ENCODE data around the gene STK39.
"Not testable (repeated sequence)": the region's sequence is repeated elsewhere in the genome, so short reads cannot be mapped to it uniquely, and the experiment has no call there.

The STK39 gene

DNA sequence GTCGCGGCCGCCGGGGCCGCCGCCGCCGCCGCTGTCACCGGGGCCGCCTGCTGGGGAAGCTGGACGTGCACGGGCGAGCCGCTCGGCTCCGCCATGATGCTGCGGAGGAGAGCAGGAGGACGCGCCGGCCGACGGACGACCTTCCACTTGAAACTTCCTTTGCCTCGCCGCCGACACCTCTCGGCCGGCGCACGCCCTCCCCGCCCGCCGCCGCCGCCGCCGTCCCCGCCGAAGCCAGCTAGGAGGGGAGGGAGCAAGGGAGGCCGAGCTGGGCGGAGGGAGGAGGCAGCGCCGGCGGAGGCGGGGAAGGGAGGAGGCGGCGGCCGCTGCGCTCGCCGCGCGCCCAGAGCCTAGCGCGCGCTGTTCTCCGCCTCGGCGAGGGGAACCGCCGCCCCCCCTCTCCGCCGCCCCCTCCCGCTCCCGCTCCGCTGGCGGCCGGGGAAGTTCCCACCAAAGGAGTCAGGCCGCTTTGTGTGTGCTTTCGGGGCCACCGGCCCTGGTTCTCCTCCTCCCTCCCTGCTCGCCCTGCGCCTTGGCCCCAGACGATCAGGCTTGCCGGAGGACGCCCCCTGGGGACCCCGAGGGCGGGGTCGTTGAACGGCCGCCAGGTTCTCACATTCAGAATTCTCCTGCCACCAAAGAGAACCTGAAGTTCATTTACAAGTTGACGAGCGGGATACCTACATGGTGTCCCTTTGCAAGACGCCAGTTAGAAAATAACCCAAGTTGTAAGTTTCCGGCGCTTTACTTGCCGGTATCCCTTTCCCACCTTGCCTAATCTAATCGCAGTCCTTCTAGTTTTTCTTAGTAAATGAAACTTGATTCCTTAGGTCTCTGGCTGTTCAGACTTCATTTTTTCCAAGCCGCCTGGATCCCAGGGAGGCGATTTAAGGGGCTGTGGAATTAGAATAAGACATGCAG lies at the start of gene STK39:
STK39 (minus strand) TSS at position 255 of the 921 bp plus-strand sequence; CDS start at position 95, 160 bp downstream.
- DNase-seq (ENCODE audit: low spot score) = peak; percentile 88

DNA sequence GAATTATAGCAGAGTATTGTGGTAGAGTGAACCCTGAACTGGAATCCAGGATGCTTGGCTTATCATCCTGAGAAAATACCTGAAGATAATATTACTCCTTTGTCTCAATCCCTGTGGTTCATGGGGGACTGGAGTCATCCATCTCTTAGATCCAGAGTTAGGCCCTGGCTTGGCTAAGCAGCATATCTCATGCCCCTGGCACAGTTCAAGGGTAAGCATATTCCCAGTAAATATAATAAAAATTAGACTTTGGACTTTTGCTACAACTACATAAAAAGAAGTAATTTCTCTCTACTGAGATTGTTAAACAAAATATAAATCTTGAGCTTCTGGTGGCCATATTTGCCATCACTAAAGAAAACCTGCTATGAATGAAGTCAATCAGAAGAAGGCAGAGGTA lies 47.7 kb upstream of the STK39 start:
- no peak for DNase-seq (ENCODE audit: low spot score)

DNA sequence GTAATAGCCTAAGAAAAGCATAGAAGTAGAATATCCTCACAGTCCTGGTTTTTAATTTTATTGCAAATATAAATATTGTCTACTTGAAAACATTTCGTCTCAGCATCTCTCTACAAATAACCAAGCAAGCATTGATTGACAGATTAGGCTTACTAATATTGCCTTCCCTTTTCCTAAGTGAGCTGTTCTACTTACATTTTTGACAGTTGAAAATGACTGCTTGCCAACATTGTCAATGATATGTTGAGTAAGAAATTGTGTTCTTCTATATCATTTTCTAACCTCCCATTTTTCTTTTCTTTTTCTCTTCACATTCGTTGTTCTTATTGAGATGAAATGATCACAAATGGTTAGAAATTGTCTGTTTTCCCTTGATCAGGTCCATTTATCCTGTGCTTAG lies 47.0 kb upstream of the STK39 start:
- DNase-seq (ENCODE audit: low spot score) = no peak

DNA sequence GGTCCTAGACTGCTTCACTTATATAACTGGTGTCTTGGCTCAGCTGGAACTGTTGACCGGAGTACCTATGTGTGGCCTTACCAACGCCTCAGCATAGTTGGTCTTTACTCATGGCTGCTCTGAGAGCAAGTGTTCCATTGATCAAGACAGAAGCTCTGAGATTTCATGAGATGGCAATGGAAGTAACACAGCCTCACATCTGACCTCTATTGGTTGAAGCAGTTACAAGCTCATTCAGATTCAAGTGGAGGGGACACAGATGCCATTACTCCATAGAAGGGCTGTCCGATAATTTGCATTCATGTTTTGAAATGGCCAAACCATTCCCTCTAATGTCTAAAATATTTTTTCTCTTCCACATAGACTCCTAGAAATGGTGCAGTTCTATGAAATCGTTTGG lies 46.4 kb upstream of the STK39 start:
- DNase-seq (ENCODE audit: low spot score) = no peak

DNA sequence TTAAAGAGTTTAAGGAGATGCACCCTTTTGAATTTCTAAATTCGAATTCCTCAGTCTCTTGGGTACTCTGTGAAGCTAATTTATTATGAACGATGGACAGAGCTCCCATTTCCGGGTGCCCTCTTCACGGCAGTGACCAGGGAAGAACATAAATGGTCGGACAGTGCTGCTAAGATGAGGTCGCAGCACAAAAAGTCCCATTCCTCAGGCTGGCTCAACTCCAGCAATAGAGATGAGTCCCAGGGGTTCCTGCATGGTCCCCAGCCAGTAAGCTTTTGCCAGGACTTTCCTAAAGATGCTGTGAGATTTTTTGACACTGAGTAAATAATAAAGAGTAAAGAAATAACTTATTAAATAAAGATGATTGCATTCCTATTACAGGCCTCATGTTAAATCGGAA lies 43.0 kb upstream of the STK39 start:
- DNase-seq (ENCODE audit: low spot score) = no peak

DNA sequence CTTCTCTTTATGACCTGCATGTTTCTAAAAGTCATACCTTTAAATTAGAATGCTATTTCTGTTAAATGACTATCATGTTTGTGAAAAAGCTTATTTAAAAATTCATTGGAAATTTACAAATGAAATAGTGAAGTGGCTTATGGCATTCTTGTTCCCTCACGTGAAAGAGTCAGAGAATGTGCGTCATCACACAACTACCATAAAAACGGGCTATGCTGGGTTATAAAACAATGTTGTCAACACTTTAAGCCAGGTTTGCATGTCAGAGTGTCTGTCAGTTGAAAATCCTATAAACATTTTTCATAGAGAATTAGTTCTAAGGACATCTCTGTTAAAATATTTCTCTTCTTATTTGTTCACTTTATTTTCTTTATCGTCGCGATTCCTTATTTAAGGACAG lies 42.5 kb upstream of the STK39 start:
- DNase-seq (ENCODE audit: low spot score) = no peak

DNA sequence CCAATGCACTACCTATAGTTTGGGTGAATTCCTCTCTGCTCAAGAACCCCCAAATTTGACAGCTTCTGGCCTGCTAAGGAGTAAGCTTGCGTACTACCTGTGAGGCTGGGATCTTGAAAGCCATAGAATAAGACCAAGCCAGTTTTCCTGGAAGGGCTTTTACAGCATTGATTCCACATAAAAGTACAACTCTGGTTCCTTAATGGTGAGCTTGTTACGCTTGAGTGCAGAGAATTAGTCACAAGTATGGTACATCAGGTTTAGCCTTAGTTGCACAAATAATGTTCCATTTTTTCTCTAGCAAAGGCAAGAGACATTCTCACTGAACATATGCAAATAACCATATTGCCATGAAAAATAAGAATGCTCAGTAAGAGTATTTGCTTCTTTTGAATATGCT lies 39.1 kb upstream of the STK39 start:
- no peak for DNase-seq (ENCODE audit: low spot score)

DNA sequence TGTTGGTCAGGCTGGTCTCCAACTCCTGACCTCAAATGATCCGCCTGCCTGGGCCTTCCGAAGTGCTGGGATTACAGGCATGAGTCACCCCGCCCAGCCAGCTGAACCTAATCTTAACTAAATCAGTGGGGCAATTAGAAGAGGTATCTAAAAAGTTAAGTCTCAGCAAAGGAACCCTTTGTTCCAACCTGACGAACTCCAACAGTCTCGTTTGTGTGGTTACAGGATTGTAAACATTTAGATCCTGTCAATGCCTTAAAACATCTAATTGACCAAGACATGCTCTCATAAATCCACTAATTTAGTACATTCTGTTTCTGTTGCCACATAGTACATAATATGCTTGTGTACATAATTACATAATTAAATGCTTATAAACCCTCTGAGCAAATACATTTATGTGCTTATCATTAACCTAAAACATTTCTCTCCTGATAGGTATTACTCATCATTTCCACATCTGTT lies 31.1 kb upstream of the STK39 start:
- no peak for DNase-seq (ENCODE audit: low spot score)

DNA sequence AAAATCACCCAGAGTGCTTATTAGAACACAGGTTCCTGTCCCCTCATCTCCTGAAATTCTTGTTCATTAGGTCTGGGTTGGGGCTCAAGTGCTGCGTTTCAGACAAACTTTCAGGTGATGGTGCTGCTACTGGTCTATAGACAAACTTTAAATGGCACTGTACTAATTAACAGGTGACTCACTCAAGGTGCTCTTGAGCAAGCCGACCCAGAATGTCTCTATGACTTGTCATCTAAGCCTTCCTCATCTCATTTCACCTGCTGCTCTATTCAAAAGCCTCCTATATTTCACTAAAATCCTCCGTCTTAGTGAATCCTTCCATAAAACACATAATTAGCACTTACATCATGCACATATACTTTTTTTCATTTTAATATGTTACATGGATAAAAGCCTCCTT lies 29.9 kb upstream of the STK39 start:
- DNase-seq (ENCODE audit: low spot score) = no peak

DNA sequence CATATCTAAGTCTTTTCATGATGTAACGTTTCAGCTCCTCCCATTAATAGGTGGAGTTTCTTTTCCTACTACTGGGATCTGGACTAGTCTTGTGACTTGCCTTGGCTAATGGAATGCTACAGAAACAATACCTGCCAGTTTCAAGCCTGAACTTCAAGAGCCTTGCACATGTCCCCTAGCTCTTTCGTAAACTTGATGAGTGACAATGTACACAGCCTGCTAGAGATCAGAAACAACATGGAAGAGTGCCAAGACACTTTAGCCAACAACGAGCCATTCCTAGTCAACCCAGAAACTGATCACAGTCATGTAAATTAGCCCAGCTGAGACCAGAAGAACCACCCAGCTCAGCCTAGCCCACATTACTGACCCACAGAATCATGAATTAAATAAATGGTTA lies 24.8 kb upstream of the STK39 start:
- no peak for DNase-seq (ENCODE audit: low spot score)

DNA sequence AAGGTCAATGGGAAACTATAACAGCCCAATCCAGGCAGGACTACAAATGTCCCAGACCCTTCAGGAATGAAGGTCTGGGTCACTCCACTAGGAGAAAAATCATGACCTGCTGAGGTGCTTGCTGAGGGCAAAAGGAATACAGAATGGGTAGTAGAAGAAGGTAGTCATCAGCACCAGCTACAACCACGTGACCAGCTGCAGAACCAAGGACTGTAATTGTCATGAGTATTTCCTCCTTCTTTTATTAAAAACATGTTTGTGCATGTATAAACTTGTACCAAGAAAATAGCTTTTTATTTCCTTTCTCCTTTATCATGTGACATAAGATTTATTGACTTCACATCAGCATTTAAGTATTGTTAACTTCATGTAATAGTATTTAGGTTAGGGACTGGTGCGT lies 15.5 kb upstream of the STK39 start:
- not testable (repeated sequence) for DNase-seq (ENCODE audit: low spot score)

DNA sequence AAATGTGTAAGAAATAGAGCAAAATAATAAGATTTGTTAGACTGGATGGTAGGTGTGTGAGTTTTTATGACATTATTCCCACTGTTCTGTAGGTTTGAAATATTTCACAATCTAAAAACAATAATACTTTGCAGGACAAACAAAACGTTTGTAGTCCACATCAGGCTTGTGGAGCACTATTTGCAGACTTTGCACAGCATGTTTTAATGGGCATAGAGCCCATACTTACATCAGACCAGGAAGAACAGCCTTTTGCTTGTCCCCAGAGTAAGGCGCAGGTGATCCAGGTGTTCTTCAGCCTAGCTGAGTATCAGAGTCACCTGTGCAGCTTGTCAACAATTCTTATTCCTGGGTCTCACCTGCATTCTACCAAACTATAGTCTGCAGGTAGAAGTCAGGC lies 9.1 kb upstream of the STK39 start:
- no peak for DNase-seq (ENCODE audit: low spot score)

DNA sequence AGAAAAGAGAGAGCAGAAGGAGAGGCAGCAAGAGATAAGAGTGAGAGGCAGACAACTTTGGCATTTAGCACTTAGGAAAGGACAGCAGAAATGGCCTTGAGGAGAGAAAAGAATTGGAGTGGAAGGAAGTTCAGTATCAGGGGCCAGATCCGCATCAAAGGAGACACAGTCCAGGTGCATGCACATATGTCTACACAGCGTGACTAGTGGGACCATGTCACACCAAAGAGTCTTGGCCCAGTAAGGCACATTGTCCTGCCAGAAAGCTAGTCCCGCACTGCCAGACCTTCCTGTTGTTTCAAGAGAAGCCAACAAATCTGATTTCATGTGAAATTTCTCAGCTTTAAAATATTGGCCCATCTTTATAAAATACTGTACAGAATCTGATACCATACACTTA lies 8.5 kb upstream of the STK39 start:
- DNase-seq (ENCODE audit: low spot score) = no peak

DNA sequence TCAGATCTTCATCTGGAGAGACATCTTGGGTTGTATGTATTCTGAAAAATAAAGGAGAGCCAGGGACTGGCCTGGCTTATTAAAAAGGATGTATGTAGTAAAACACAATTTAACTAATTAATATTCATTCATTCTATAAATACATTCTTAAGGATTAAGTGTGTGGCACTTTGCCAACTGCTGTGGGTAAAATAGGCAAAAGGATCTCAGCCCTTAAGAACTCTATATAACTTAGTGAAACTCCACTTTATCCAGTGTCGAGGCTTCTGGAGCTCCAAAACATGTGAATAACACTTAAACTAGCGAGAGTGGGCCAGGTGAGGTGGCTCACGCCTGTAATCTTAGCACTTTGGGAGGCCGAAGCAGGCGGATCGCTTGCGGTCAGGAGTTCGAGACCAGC lies 7.7 kb upstream of the STK39 start:
- no peak for DNase-seq (ENCODE audit: low spot score)

DNA sequence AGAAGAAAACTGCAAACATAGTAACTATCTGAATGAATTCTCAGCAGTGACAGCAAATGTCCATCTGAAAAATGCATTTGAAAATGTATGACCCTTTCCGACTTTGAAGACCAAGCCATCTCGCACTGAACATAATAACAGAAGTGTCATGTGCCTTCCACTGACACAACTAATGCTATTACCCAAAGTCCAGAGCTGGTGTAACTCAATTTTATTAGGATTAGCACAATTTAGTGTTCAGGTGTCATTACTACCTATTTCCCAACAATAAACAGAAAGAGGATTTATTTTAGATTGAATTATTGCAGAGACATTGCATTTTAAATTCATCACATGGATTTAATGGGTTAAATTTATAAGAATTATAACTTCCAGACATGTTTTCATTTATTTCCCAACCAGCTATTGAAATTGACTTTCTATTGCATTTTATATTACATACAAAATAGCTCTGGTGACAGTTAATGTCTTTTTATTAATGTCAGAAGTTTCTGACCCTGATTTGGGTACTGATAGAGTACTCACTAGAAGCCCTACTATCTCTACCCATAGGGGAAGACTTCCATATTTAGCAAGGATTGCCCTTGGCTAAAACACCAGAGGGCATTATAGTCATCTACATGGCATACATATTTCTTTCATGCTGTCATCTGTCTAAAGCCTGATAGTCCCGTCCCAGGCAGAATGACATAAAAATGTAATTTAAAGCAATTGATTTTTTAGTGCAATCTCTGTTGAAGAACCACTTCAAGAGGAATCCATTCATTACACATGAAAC lies 7.0 kb upstream of the STK39 start:
- peak; percentile 50 for DNase-seq (ENCODE audit: low spot score)

DNA sequence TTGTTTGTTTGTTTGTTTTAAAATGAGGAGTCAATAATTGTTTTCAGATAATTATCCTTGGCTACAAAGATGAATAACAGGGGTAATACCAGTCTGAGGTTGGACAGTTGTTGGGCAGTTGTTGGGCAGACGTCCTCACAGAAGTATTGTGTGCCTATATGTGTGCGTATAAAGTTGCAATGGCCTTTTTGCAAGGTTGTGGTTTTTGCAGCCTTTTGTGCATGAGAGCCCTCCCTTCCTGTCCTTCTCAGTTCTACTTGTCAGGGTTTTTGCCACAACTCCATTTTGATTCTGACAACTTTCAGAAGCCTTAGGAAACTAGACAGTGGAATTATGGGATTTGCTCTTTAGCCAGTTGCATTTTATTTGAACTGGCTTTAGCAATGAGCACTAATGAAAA lies 6.0 kb upstream of the STK39 start:
- DNase-seq (ENCODE audit: low spot score) = no peak

DNA sequence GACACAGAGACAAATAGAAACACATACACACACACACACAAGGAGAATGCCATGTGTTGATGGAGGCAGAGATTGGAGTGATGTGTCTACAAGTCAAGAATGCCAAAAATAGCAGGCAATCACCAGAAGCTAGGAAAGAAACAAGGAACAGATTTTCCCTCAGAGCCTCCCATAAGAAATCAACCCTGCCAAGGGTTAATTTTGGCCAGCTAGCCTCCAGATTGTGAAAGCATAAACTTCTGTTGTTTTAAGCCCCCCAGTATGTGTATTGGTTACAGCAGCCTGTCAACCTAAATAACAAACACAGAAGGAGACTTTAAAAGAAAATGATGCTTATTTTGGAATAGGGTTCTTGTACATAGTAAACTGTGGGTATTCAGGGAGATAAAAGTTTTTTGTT lies 5.6 kb upstream of the STK39 start:
- no peak for DNase-seq (ENCODE audit: low spot score)

DNA sequence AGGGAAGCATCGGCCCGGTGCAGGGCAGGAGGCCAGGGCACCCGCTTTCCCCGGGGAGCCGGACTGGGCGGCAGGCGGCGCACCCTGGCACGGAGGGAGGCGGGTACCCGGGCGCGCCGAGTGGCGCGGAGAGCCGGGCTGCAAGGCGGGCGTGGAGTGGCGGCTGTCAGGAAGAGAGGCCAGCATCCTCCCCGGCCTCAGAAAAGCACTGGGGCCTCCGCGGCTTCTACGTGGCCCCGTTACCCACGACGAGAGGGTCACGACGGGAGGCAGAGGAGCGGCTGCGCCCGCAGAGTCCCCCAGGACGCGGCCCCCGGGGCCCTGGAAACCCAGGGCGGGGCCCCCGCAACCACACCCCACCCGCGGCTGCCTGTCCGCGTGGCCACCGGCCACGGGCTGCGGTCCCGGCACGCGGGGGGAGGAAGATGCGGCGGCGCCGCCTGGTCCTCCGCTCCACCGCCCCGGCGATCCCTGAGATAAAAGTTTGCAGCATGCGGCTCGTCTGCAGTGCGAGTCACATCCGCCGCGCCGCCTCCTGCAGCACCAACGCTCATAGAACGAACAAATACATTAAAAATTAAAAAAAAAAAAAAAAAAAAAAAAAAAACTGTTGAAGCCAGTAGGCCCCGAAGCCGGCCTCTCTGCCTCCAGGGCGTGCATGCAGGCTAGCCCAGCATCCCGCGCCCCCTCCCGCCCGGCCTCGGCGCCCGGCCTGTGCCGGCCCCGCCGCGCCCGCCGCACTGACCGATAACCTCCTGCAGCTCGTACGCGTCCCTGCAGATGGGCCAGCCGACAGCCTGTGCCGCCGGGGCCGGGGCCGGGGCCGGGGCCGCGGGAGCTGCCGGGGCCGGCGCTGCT lies 683 bp downstream of the STK39 start:
- peak; percentile 70 for DNase-seq (ENCODE audit: low spot score)

DNA sequence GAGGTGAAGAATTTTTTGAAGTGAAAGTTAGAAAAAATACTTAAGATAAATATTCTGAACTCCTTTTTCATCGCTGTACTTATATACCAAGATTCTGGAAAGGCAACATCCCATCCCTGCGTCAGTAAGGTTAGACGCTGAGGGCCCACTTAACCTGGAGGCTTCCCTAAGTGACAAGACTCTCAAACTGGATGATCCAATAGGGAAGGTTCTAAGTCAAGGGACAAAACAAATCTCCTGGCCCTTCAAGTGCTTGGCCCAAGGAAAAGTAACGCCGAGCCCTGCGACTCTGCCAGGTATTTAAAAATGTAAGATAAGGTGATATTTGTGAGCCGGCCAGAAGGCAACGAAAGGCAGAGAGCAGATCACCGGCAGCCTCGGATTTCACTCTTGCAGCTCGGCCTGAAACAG lies 1.3 kb downstream of the STK39 start:
- no peak for DNase-seq (ENCODE audit: low spot score)

DNA sequence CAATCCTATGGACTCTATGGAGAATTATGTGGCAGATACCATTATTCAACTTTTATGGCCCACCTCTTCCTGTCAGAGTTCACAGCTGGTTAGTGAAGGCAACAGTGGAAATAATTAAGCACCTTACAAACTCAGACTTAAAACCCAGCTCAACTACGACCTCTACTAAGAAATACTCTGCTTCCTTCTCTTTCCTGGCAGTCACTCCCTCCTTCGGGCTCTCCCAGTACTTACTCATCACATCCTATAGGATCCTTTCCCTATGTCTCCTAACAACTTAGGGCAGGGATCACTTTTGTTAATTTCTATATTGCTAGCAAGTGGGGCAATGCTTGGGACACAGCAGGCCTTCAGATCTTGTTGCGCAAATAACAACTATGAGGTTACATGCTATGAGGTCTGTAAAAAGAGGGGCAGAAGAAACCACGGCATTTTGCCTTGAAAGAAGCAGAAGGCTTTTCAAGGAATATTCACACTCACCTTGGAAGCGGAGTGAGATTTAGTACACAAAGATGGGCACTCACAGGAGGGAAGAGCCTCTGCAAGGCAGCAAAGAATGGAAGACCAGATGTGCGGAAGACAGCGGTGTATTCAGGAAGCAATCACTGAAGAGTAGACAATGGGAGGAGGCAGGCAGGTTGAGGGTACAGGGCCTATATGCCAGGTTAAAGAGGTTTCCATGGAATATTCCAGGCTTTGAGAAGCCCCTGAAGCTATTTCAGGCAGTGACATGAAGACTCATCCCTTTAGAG lies 2.1 kb downstream of the STK39 start:
- no peak for DNase-seq (ENCODE audit: low spot score)

DNA sequence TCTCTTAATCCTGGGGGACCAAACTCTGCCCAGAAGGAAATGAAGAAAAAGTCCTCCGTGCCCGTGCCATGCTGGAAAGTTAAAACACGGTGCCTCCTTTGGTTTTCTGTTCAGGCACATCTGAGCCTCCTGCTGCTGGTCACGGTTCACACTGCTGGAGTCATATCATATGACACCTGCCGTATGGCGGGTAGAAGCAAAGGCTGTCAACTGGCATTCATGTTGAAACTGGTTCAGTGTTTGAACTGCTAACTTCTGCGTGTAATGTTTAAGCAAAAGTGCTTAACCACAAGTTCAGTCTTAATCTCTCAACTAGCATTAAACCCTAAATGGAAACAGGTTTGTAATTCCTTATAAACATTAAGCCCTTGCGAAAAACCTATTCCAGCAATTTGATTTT lies 3.1 kb downstream of the STK39 start:
- DNase-seq (ENCODE audit: low spot score) = no peak

DNA sequence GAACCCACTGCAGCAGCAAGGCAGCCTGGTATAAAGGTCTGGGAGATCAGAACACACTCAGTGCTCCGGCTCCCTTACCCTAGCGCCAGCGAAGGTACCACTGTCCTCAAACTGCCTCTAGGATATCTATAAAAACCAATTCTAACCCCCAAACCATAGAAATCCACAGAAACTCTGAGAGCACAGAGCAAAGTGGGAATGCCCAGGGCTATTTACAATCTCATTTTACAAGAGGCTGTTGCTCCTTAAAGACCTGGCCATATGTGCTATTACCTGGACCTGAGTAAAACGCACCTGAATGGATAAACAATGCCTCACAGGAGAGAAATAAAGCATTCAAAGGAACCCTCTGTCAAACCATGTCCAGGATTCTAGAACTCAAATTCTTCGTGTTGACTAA lies 4.3 kb downstream of the STK39 start:
- DNase-seq (ENCODE audit: low spot score) = no peak

Measured in AG08396 (cell line).